Prostate gland (tissue), 2 donors: ENCODE results near the gene DGKB.

Experiments used
- CTCF ChIP-seq, 4 experiments: fragments of 200-600 bp in 2 of 4; fragments of 450-650 bp in 2 of 4; sonication (generic) in 2 of 4; IDR thresholded peaks; 1 replicate in 3 of 4; 2 replicates in 1 of 4; pipeline ENCODE4 v1.5.1; 2016 to 2019; ENCODE audit warnings: antibody characterized with exemption in 4 of 4, mild to moderate bottlenecking in 2 of 4, moderate library complexity in 2 of 4
- POLR2A ChIP-seq: fragments of 450-650 bp; IDR thresholded peaks from one replicate; pipeline ENCODE4 v1.6.1; 2016; ENCODE audit warnings: antibody characterized with exemption, mild to moderate bottlenecking

- TF ChIP-seq POLR2A (no peak), CTCF (IDR thresholded peaks at IDR 0.05) (no peak)
Observed at GRCh38 chr7:14170872-14171271, 731.7 kb downstream of the DGKB start.
